ENCODE data around the gene TMCO5A.

DNA sequence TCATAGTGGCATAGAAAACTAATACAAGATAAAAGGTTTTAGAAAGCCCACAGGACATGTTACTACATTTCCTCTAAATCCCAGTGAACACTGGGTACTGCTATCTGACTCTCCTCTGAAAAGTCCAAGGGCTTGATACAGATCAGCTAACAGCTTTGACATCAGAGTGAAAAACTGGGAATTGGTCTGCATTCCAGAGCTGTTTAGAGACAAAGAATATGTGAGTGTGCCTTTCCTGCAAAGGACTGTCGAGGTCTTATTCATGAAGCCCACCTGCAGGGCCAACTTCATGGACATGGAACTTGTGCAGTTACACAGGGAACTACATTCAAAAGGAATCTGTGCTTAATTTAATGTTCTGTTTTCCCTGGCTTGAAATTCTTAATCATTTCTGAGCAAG, 5.2 kb upstream of the TMCO5A start:
- TF ChIP-seq POLR2AphosphoS5 (IDR thresholded peaks at IDR 0.05; ENCODE audit: low read depth, low read length), result no peak
- TF ChIP-seq, protein P1, sequence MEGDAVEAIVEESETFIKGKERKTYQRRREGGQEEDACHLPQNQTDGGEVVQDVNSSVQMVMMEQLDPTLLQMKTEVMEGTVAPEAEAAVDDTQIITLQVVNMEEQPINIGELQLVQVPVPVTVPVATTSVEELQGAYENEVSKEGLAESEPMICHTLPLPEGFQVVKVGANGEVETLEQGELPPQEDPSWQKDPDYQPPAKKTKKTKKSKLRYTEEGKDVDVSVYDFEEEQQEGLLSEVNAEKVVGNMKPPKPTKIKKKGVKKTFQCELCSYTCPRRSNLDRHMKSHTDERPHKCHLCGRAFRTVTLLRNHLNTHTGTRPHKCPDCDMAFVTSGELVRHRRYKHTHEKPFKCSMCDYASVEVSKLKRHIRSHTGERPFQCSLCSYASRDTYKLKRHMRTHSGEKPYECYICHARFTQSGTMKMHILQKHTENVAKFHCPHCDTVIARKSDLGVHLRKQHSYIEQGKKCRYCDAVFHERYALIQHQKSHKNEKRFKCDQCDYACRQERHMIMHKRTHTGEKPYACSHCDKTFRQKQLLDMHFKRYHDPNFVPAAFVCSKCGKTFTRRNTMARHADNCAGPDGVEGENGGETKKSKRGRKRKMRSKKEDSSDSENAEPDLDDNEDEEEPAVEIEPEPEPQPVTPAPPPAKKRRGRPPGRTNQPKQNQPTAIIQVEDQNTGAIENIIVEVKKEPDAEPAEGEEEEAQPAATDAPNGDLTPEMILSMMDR (IDR thresholded peaks at IDR 0.05), result no peak

Data from Panc1 (cell line).